ENCODE results near the gene ZBTB21. TPM values are rescaled to one million over a fixed set of nuclear protein-coding genes. Genes with fewer than 3 reads are reported as not detected.

ZBTB21 gene
- total RNA-seq, 1 experiment from 2014 or later, result 17.9 TPM

GRCh38 chr21:41987310-41987709, 22.9 kb downstream of the ZBTB21 start:
- intact Hi-C loops (cut with micrococcal nuclease; ENCODE audit: unreplicated experiment) (no loop called here), in situ Hi-C loops (cut with HindIII; ENCODE audit: low pct_unique_long_range_greater_than_20kb, low sequenced_read_pairs) (no loop called here)
- Histone ChIP-seq H3K27ac (ENCODE audit: low read length) (no peak overlapping the region), H3K4me1 (ENCODE audit: control insufficient read depth, insufficient read depth, low read length) (no peaks in the 10 kb centered on the region), H3K4me3 (ENCODE audit: low read depth in 2 of 2, low read length in 2 of 2) (no peak overlapping the region), H3K36me3 (ENCODE audit: control insufficient read depth, insufficient read depth, low read length) (no peaks in the 10 kb centered on the region; the same call in 1 of the 2 replicates), H3K27me3 (ENCODE audit: control insufficient read depth, insufficient read depth, low read length) (no peaks in the 10 kb centered on the region), H3K9me3 (ENCODE audit: control insufficient read depth, insufficient read depth, low read depth, low read length) (no peaks in the 10 kb centered on the region)
- no TSS peak for BruUV-seq (replicated peaks)
- ATAC-seq (no peak), DNase-seq (ENCODE audit: low read depth, low spot score) (no peak)
- ChIA-PET POLR2A (no interaction called here), CTCF (no interaction called here)
- TF ChIP-seq POLR2AphosphoS5 (IDR thresholded peaks at IDR 0.05; ENCODE audit: low read depth, low read length) (no peak), CTCF (IDR thresholded peaks at IDR 0.05) (no peak), SIN3A (IDR thresholded peaks at IDR 0.05; ENCODE audit: borderline replicate concordance, insufficient read depth, low read depth, low read length) (no peak), TCF7L2 (IDR thresholded peaks at IDR 0.05; ENCODE audit: low read depth, low read length) (no peak)
- TF ChIP-seq, protein P1, sequence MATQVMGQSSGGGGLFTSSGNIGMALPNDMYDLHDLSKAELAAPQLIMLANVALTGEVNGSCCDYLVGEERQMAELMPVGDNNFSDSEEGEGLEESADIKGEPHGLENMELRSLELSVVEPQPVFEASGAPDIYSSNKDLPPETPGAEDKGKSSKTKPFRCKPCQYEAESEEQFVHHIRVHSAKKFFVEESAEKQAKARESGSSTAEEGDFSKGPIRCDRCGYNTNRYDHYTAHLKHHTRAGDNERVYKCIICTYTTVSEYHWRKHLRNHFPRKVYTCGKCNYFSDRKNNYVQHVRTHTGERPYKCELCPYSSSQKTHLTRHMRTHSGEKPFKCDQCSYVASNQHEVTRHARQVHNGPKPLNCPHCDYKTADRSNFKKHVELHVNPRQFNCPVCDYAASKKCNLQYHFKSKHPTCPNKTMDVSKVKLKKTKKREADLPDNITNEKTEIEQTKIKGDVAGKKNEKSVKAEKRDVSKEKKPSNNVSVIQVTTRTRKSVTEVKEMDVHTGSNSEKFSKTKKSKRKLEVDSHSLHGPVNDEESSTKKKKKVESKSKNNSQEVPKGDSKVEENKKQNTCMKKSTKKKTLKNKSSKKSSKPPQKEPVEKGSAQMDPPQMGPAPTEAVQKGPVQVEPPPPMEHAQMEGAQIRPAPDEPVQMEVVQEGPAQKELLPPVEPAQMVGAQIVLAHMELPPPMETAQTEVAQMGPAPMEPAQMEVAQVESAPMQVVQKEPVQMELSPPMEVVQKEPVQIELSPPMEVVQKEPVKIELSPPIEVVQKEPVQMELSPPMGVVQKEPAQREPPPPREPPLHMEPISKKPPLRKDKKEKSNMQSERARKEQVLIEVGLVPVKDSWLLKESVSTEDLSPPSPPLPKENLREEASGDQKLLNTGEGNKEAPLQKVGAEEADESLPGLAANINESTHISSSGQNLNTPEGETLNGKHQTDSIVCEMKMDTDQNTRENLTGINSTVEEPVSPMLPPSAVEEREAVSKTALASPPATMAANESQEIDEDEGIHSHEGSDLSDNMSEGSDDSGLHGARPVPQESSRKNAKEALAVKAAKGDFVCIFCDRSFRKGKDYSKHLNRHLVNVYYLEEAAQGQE (IDR thresholded peaks at IDR 0.05; ENCODE audit: insufficient read depth in 1 of 2, low read depth in 2 of 2, low read length in 1 of 2), result no peak

DNA sequence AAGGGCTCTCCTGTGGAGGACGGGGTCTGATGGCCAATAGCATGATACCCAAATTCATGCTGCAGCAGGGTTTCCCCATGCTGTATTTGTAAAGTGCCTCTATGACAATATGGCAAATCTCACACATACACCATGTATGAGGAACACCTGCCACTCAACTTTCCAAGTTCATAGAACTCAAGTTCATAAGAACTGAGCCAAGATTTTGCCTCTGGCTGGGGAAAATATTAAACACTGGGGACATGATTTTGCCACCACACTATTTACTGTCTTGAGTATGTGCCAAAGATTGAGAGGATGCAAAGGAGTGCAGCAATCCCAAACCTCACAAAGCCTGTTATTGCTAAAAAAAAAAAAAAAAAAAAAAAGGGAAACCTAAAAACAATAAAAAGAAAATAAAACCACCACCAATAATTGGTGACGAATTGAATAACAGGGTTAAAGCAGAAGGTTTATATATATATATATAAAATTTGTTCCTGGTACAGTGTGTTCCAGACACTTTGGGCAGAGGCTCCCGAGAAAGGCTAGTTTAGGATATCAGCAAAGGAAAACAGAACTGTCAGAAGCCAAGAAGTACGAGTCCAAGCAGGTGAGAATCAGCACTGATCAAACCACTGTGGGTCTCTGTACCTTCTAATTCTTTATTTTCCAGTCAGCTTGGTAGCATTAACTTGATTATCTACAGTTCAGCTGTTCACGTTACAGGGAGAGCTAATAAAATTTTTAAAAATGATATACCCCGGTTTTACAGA, 24.3 kb downstream of the ZBTB21 start:
- BruUV-seq (replicated peaks), result no TSS peak
- intact Hi-C loops (cut with micrococcal nuclease; ENCODE audit: unreplicated experiment) (no loop called here), in situ Hi-C loops (cut with HindIII; ENCODE audit: low pct_unique_long_range_greater_than_20kb, low sequenced_read_pairs) (no loop called here)
- TF ChIP-seq, protein P1 (IDR thresholded peaks at IDR 0.05; ENCODE audit: insufficient read depth in 1 of 2, low read depth in 2 of 2, low read length in 1 of 2), result no peak
- TF ChIP-seq CTCF (IDR thresholded peaks at IDR 0.05), result no peak
- no peak for TF ChIP-seq SIN3A (IDR thresholded peaks at IDR 0.05; ENCODE audit: borderline replicate concordance, insufficient read depth, low read depth, low read length)
- TF ChIP-seq TCF7L2 (IDR thresholded peaks at IDR 0.05; ENCODE audit: low read depth, low read length), result no peak
- no peak for TF ChIP-seq POLR2AphosphoS5 (IDR thresholded peaks at IDR 0.05; ENCODE audit: low read depth, low read length)
- Histone ChIP-seq H3K36me3 (ENCODE audit: control insufficient read depth, insufficient read depth, low read length) (no peaks in the 10 kb centered on the region; the same call in 1 of the 2 replicates), H3K27ac (ENCODE audit: low read length) (no peak overlapping the region), H3K4me3 (ENCODE audit: low read depth in 2 of 2, low read length in 2 of 2) (no peak overlapping the region), H3K4me1 (ENCODE audit: control insufficient read depth, insufficient read depth, low read length) (no peaks in the 10 kb centered on the region), H3K9me3 (ENCODE audit: control insufficient read depth, insufficient read depth, low read depth, low read length) (no peaks in the 10 kb centered on the region), H3K27me3 (ENCODE audit: control insufficient read depth, insufficient read depth, low read length) (no peaks in the 10 kb centered on the region)
- POLR2A ChIA-PET, result interaction anchor here (0.7 kb wide), 1 partner anchor 24 kb away, joined by 5 read pairs; no protein-coding TSS in a partner anchor
- no peak for ATAC-seq
- CTCF ChIA-PET, result no interaction called here
- DNase-seq (ENCODE audit: low read depth, low spot score), result no peak
